Epithelial cell of esophagus (primary cell): ENCODE data around the gene RPS5.

ENCODE experiments used
- DNase-seq: peaks from one replicate; pipeline ENCODE4 v3.0.0; 2010; ENCODE audit warnings: low read depth
- H3K4me3 ChIP-seq: 2 replicates; pipeline ENCODE4 v1.5.1; 2011; ENCODE audit warnings: mild to moderate bottlenecking, low read length, control low read depth
- TF ChIP-seq, protein P1 (sequence below): IDR thresholded peaks from 2 replicates; pipeline ENCODE4 v1.5.1; 2011; ENCODE audit warnings: low read depth, mild to moderate bottlenecking, low read length, control low read depth, inconsistent platforms; ENCODE audit not compliant: insufficient read depth; ENCODE audit errors: missing control alignments

The RPS5 gene

DNA sequence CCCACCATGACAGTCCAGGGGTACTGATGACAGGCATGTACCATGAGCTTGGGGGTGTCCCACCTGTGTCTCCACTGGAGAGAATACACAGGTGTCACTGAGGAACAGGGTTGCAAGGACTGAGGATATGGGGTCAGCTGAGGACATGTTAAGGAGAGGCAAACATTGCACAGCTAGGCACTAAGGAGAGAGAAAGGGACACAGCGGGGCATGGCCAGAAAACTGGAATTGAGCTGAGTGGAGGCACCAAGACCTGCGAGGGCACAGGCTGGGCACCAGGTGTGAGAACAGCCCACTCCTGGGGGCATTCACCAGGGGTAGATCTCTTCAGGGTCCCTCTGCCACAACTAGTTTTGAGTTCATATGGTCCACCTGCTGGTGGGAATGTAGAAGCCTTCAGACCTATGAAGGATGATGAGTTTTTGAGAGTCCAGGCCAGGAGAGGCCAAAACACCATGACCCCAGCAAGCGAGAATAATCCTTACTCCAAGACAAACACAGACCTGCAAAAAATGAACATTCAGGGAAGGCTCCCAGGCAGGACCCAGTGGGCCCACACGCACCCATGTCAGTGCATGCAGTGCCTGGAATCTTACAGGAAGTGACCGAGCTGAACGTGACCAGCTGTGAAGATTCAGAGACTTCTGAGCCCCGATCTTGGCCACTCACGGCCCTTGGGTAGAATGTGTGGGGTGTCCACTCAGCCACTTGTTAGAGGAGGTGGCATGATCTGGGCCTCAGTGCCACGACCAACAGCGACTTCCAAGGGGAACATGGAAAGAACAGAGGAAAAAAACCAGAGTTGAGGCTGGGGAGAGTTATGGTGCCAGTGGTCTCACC is 20.0 kb downstream of the RPS5 start:
- TF ChIP-seq, protein P1, sequence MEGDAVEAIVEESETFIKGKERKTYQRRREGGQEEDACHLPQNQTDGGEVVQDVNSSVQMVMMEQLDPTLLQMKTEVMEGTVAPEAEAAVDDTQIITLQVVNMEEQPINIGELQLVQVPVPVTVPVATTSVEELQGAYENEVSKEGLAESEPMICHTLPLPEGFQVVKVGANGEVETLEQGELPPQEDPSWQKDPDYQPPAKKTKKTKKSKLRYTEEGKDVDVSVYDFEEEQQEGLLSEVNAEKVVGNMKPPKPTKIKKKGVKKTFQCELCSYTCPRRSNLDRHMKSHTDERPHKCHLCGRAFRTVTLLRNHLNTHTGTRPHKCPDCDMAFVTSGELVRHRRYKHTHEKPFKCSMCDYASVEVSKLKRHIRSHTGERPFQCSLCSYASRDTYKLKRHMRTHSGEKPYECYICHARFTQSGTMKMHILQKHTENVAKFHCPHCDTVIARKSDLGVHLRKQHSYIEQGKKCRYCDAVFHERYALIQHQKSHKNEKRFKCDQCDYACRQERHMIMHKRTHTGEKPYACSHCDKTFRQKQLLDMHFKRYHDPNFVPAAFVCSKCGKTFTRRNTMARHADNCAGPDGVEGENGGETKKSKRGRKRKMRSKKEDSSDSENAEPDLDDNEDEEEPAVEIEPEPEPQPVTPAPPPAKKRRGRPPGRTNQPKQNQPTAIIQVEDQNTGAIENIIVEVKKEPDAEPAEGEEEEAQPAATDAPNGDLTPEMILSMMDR = peak; percentile 51
- no peak for DNase-seq
- H3K4me3 ChIP-seq = peak overlapping the region; percentile 90

DNA sequence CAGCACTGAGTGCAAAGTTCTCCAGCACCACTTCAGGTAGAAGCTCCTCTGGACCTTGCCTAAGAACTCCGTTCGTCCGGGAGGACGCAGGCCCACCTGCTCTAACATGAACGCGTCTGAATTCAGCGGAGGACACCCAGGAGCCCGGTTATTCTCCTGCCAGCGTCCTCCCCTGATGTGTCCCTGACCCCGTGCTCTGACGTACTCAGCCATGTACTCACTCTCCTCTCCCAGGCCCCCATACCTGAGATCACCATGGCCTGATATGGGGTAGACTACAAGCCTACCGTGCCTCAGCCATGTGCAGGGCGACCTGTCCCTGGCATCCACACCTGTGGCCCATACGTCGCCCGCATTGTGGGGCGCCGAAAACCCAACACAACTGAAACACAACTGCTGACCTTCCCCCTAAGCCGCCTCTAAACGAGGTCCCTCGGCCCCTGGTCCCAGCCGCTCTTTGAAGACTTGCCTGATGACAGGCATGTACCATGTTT is 20.6 kb downstream of the RPS5 start:
- DNase-seq = no peak
- TF ChIP-seq, protein P1 = no peak

DNA sequence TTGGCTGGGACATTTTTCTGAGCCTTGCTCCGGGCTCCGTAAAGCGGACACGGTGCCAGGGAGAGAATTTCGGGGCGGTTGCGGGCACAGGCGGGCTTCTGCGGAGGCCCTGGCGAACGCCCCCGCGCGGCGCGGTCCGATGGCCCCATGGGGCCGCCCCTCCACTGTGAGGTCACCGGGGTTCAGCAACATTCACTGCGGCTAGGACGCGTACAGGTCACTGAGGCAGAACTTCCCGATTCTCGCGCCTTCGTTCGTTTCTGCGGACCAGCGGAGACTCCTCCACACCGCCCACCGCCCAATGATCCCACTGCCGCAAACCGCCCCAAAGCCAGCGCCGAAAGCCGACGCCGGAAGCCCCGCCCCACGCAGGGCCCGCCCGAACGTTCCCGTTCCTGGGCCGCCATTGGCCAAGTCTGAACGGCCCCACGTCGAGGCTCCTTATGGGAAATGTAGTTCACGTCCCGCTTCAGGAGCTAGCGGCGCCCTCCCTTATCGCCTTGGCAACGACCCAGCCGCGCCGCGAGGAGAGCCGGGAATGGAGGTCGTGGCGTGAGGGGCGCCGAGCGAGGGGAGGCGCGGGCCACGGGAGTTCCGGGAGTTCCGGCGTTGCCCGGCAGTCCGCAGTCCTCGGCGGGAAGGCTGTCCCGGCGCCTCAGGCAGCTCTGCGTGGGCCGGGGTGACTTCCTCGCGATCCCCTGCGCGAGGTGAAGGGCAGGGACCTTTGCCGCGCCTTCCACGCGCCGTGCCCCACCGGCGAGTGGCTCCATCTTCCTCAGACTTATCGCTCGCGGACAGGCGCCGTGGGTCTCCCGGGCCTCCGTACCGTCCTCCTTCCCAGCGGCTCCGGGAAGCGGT is 21.3 kb downstream of the RPS5 start, which contains the start of gene ZNF584:
Gene ZNF584, plus strand, starts transcription at position 498 of the 858 bp plus-strand sequence. CDS start 499 bp downstream, outside the sequence.
- peak; percentile 94 for DNase-seq
- peak within 1 kb of the TSS; percentile 90 for H3K4me3 ChIP-seq
- TF ChIP-seq, protein P1 = no peak

More for the DNA sequence above, 20.6 kb downstream of the RPS5 start:
- H3K4me3 ChIP-seq = peak overlapping the region; percentile 90

DNA sequence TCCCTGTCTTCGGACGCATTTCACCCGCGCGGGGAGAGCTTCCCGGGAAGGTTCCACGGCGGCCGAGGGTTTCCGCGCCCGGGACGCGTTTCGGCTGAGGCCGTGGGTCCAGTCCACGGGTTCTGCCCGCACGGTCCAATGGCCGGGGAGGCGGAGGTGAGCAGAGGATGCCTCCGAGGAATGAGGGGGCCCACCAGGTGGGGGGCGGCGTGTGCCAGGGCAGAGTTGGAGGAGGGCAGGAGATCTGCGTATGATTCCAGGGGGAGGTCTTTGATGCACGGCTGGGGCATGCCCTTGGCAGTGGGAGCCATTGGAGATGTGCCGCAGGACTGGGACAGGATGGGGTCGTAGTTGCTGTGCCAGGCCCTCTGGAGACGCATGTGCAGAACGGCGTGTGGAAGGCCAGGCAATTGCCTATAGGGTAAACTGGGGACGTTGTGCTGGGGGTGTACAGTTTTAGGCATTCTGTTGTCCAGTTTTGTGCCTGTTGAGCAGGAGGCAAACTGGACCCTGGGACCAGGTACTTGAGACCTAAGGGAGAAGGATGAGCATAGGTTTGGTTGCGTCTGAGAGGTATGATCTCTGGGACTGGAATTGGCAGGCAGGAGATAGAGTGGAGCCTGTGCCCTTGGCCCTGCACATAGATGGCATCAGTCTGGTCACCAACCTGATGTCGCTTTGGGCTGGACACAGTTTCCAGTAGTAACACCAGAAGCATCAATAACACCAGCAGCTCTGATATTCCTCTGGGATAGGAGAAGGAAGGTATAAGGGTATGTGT is 22.1 kb downstream of the RPS5 start:
- TF ChIP-seq, protein P1 = no peak
- H3K4me3 ChIP-seq = peak overlapping the region; percentile 90
- DNase-seq = peak; percentile 38

DNA sequence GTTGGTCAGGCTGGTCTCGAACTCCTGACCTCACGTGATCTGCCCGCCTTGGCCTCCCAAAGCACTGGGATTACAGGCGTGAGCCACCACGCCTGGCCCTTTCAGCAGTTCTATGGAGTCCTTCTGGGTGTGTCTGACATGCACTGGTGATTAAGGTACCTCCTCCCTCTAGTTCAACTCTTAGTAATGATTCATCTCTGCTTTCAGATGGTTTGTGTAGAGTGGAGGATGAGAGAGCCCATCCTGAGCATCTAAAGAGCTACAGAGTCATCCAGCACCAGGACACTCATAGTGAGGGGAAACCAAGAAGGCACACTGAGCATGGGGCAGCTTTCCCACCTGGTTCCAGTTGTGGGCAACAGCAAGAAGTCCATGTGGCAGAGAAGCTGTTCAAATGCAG is 29.5 kb downstream of the RPS5 start:
- no peak overlapping the region for H3K4me3 ChIP-seq
- peak; percentile 34 for DNase-seq
- TF ChIP-seq, protein P1 = no peak

DNA sequence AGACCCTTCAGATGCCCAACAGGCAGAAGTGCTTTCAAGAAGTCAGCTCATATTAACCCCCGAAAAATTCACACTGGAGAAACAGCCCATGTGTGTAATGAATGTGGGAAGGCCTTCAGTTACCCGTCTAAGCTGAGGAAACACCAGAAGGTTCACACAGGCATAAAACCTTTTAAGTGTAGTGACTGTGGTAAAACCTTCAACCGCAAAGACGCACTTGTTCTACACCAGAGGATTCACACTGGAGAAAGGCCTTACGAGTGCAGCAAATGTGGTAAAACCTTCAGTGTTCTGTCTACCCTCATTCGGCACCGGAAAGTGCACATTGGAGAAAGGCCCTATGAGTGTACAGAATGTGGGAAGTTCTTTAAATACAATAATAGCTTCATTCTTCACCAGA is 30.0 kb downstream of the RPS5 start:
- DNase-seq = no peak
- TF ChIP-seq, protein P1 = no peak
- H3K4me3 ChIP-seq = no peak overlapping the region
